ENCODE data around the gene SEC16A. TPM values are rescaled to one million over a fixed set of nuclear protein-coding genes. Genes with fewer than 3 reads are reported as not detected.

SEC16A gene
- total RNA-seq, 6 experiments from 2014 or later, result 46.9 to 108 (median 72.0) TPM

GRCh38 chr9:136494012-136494411 is 11.2 kb upstream of the SEC16A start:
- intact Hi-C loops (cut with DNase I), result loop anchor here in 1 of 2 donors (10.0 kb wide), 1 partner anchor 51 kb away; the partner anchor contains the start of gene NOTCH1
- ATAC-seq, result peak in 2 of 4 donors; percentile 5 to 8
- Histone ChIP-seq H3K9me3 (no peaks in the 10 kb centered on the region), H3K4me3 (no peak overlapping the region), H3K4me1 (no peaks in the 10 kb centered on the region), H3K27ac (no peak overlapping the region), H3K27me3 (no peaks in the 10 kb centered on the region), H3K36me3 (peaks cover 0 to 35% (median 13%) of the 10 kb centered on the region in 4 donors)
- DNase-seq, result peak in 1 of 3 donors; percentile 17
- WGBS (ENCODE audit: insufficient coverage, low coverage, low lambda C conversion rate, missing lambda C conversion rate), result no CpG with 5 or more reads among the region's 9 CpGs
- TF ChIP-seq, protein P1, sequence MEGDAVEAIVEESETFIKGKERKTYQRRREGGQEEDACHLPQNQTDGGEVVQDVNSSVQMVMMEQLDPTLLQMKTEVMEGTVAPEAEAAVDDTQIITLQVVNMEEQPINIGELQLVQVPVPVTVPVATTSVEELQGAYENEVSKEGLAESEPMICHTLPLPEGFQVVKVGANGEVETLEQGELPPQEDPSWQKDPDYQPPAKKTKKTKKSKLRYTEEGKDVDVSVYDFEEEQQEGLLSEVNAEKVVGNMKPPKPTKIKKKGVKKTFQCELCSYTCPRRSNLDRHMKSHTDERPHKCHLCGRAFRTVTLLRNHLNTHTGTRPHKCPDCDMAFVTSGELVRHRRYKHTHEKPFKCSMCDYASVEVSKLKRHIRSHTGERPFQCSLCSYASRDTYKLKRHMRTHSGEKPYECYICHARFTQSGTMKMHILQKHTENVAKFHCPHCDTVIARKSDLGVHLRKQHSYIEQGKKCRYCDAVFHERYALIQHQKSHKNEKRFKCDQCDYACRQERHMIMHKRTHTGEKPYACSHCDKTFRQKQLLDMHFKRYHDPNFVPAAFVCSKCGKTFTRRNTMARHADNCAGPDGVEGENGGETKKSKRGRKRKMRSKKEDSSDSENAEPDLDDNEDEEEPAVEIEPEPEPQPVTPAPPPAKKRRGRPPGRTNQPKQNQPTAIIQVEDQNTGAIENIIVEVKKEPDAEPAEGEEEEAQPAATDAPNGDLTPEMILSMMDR (IDR thresholded peaks at IDR 0.05), result no peak
- TF ChIP-seq POLR2A (IDR thresholded peaks at IDR 0.05), result no peak

- intact Hi-C loops (cut with DNase I), result loop anchor here in 1 of 2 donors (10.0 kb wide), 1 partner anchor 51 kb away; the partner anchor contains the start of gene NOTCH1
- peaks cover 0 to 3% (median under 1%) of the 10 kb centered on the region in 4 donors for H3K4me1 ChIP-seq
- WGBS (ENCODE audit: insufficient coverage, low coverage, low lambda C conversion rate, missing lambda C conversion rate), result no CpG with 5 or more reads among the region's 8 CpGs
- H3K4me3 ChIP-seq, result no peak overlapping the region
- no peaks in the 10 kb centered on the region for H3K9me3 ChIP-seq
- peaks cover 0 to 31% (median 11%) of the 10 kb centered on the region in 4 donors for H3K36me3 ChIP-seq
- ATAC-seq (peak in 2 of 4 donors; percentile 12 to 19), DNase-seq (peak in 1 of 3 donors; percentile 14)
- TF ChIP-seq POLR2A (IDR thresholded peaks at IDR 0.05), result no peak
- TF ChIP-seq, protein P1 (IDR thresholded peaks at IDR 0.05), result no peak
- H3K27ac ChIP-seq, result no peak overlapping the region
- H3K27me3 ChIP-seq, result no peaks in the 10 kb centered on the region
Observed at GRCh38 chr9:136493567-136493971, 10.7 kb upstream of the SEC16A start.

DNA sequence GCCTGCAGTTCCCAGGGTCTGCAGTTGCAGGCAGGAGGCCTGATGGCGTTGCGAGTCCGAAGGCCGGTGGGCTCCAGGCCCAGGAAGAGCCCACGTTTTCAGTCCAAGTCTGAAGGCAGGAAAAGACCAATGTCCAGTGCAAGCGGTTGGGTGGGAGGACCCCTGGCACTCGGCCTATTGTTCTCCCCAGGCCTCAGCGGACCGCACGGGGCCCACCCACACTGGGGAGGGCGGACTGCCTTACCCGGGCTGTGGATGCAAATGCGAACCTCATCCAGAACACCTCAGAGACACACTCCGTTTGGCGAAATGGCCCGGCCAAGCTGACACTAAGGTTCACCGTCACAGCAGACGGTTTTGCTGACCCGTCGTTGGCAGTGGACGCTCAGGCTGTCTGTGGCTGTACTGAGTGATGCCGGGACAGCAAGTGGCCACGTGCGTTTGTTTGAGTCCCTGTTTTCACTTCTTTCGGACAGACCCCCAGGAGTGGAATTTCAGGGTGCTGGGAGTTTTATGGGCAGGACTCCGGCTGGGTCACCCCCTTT is 10.2 kb upstream of the SEC16A start:
- Histone ChIP-seq H3K27me3 (no peaks in the 10 kb centered on the region), H3K4me3 (no peak overlapping the region), H3K9me3 (no peaks in the 10 kb centered on the region), H3K4me1 (peaks cover 0 to 7% (median 4%) of the 10 kb centered on the region in 4 donors), H3K36me3 (peaks cover 0 to 28% (median 9%) of the 10 kb centered on the region in 4 donors), H3K27ac (no peak overlapping the region)
- intact Hi-C loops (cut with DNase I), result loop anchor here in 1 of 2 donors (10.0 kb wide), 1 partner anchor 52 kb away; the partner anchor contains the start of gene NOTCH1
- ATAC-seq, result peak in 1 of 4 donors; percentile 9
- WGBS (ENCODE audit: insufficient coverage, low coverage, low lambda C conversion rate, missing lambda C conversion rate), result 47% methylated on average over 6 of the region's 26 CpGs
- DNase-seq, result peak in 1 of 3 donors; percentile 21
- TF ChIP-seq POLR2A (IDR thresholded peaks at IDR 0.05), result no peak
- TF ChIP-seq, protein P1 (IDR thresholded peaks at IDR 0.05), result no peak

GRCh38 chr9:136489731-136490130 is 6.9 kb upstream of the SEC16A start:
- no peak for ATAC-seq
- TF ChIP-seq, protein P1 (IDR thresholded peaks at IDR 0.05), result no peak
- TF ChIP-seq POLR2A (IDR thresholded peaks at IDR 0.05), result no peak
- WGBS (ENCODE audit: insufficient coverage, low coverage, low lambda C conversion rate, missing lambda C conversion rate), result 96% methylated on average over 4 of the region's 17 CpGs
- H3K27me3 ChIP-seq, result no peaks in the 10 kb centered on the region
- no peak overlapping the region for H3K4me3 ChIP-seq
- no peak overlapping the region for H3K27ac ChIP-seq
- peaks cover 0 to 31% (median 15%) of the 10 kb centered on the region in 4 donors for H3K4me1 ChIP-seq
- no peak for DNase-seq
- intact Hi-C loops (cut with DNase I), result loop anchor here (2.0 to 10.0 kb wide), 3 partner anchors 55 to 141 kb away; partner anchors contain the start of gene NOTCH1 (in 1 of the 2)
- H3K9me3 ChIP-seq, result no peaks in the 10 kb centered on the region
- H3K36me3 ChIP-seq, result no peaks in the 10 kb centered on the region
